Astrocyte of the cerebellum (primary cell): ENCODE results near the gene CLDN25.

Experiments used
- DNase-seq: peaks from one replicate; pipeline ENCODE4 v3.0.0-alpha.2; 2011; ENCODE audit warnings: low read depth
- H3K4me3 ChIP-seq: 2 replicates; pipeline ENCODE4 v1.5.1; 2011; ENCODE audit warnings: mild to moderate bottlenecking, low read depth, low read length, moderate library complexity
- in situ Hi-C: cut with HindIII; loops from 2 replicates; pipeline ENCODE4 v1.10.0; 2017; ENCODE audit warnings: low sequenced_read_pairs
- TF ChIP-seq, protein P1 (sequence below): IDR thresholded peaks from 2 replicates; pipeline ENCODE4 v1.5.1; 2012; ENCODE audit warnings: low read length, low read depth, moderate library complexity, mild to moderate bottlenecking; ENCODE audit errors: missing control alignments

Gene CLDN25

GRCh38 chr11:113806406-113806805, 26.8 kb downstream of the CLDN25 start:
- H3K4me3 ChIP-seq: no peak overlapping the region
- in situ Hi-C loops: no loop called here
- DNase-seq: peak; percentile 5
- TF ChIP-seq, protein P1, sequence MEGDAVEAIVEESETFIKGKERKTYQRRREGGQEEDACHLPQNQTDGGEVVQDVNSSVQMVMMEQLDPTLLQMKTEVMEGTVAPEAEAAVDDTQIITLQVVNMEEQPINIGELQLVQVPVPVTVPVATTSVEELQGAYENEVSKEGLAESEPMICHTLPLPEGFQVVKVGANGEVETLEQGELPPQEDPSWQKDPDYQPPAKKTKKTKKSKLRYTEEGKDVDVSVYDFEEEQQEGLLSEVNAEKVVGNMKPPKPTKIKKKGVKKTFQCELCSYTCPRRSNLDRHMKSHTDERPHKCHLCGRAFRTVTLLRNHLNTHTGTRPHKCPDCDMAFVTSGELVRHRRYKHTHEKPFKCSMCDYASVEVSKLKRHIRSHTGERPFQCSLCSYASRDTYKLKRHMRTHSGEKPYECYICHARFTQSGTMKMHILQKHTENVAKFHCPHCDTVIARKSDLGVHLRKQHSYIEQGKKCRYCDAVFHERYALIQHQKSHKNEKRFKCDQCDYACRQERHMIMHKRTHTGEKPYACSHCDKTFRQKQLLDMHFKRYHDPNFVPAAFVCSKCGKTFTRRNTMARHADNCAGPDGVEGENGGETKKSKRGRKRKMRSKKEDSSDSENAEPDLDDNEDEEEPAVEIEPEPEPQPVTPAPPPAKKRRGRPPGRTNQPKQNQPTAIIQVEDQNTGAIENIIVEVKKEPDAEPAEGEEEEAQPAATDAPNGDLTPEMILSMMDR: peak; percentile 54

DNA sequence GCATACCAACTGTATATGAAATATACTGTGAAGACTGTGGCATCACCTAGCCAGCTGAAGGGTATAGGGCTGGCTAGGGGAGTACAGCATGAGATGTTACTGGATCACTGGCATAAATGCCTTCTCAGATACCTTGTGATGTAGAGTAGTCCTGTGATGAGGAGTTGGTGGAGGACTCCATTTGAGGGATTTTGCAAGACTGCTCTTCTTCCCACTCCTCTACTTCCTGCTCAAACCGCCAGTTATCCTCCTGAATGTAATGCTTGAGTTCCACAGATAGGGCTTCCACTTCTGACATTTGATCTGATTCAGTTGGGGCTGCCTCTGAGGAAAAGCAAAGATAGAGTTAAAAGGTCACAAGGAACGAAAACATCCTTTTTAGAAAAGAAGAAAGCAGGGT, 29.3 kb downstream of the CLDN25 start:
- in situ Hi-C loops: no loop called here
- no peak for DNase-seq
- TF ChIP-seq, protein P1: no peak
- no peak overlapping the region for H3K4me3 ChIP-seq

GRCh38 chr11:113814181-113814580, 34.6 kb downstream of the CLDN25 start:
- no peak for DNase-seq
- TF ChIP-seq, protein P1: no peak
- in situ Hi-C loops: no loop called here
- H3K4me3 ChIP-seq: no peak overlapping the region

DNA sequence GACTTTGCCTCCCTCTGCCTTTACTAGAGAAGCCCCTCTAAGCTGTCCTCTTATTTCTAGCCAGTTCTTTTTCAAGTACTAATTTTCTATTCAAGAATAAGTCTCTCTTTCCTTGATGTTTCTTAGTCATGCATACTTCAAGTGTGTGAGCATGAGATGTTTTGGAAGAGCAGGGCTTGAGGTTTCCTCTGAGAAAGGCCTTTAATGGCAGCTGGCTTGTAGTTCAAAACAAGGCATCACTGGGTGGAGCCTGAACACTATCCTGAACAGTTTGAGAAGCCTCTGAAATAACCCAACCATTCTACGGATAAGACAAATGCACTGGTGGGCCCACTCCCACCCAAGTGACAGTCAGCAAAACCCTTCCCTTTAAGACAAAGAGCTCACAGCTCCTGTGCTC, 37.6 kb downstream of the CLDN25 start:
- TF ChIP-seq, protein P1: no peak
- H3K4me3 ChIP-seq: no peak overlapping the region
- DNase-seq: no peak
- in situ Hi-C loops: no loop called here

DNA sequence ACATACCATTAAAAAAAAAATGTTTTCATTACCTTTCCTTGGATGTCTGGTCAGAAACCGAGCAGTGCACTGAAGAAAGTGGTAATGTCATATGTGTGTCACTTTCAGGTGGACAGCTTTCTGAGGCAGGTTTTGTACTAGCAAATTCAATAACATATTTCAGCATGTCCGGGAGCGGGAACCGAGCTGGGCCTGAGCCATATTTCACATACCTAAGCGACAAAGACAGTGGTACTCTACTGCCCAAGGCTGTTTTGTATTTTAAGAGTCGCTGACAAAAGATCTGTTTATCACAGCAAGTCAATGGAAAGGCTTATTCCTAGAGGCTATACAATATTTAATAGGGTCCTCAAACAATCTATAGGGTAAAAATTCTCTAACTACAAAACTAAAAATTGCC, 38.0 kb downstream of the CLDN25 start:
- DNase-seq: no peak
- no peak overlapping the region for H3K4me3 ChIP-seq
- TF ChIP-seq, protein P1: no peak
- in situ Hi-C loops: no loop called here

DNA sequence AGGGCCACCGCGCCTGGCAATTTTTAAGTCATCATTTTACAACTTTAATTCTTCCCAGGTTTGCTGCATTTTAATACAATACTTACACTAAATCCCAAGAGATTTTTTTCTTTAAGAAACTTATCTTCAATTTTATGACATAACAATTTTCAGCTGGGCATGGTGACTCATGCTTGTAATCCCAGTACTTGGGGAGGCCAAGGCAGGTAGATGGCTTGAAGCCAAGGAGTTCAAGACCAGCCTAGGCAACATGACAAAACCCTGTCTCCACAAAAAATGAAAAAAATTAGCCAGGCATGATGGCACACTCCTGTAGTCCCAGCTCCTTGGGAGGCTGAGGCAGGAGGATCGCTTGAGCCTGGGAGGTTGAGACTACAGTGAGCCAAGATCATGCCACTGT, 38.8 kb downstream of the CLDN25 start:
- TF ChIP-seq, protein P1: no peak
- H3K4me3 ChIP-seq: no peak overlapping the region
- DNase-seq: no peak
- in situ Hi-C loops: no loop called here

DNA sequence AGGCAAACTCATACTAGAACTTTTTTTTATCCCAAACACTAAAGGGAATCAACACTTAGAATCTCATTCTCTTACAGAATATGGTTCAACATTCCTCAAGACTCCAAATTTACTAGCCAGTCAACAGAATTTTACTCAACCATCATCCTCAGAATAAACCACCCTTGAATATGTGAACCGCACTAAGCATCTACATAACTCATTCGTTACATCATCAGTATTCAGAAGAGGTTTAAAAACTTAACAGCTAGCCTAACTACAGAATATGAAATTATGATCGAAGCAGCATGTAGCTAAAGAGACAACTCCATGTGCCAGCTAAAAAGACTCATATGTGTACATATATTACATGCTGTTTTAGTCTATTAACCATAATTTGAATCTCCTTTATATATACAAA, 47.9 kb downstream of the CLDN25 start:
- TF ChIP-seq, protein P1: no peak
- DNase-seq: no peak
- no peak overlapping the region for H3K4me3 ChIP-seq
- in situ Hi-C loops: no loop called here
